Measurements from ENCODE around the gene THBS2. TPM values are rescaled to one million over a fixed set of nuclear protein-coding genes. Genes with fewer than 3 reads are reported as not detected.

The THBS2 gene
- total and polyA plus RNA-seq, 10 of the 15 experiments (the other 5 are each of a cell fraction or from before 2014, with no cell fraction given): 0.07 to 0.10 TPM; not detected in 8

DNA sequence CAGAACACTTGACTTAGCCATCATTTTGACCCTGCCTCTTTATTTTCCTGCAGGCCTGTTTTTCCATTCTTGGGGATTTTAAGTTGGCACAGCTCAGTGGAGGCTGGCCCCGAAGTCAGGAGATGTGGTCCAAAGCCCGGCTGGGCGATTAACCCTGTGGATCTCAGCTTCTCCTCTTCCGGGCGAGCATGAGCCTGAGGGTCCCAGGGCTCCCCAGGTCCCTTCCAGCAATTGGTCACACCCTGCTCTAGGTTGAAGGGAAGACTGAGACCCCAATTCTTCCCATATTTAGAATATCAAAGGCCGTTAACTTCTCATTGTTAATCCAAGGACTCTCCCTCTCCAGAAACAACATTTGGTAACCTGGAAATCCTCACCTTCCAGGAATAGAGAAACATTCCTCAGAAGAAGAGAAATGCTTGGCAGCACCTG is 2.3 kb downstream of the THBS2 start:
- SMC1A ChIA-PET (ENCODE audit: uncharacterized antibody, unreplicated experiment): no interaction called here
- BruUV-seq (replicated peaks): no TSS peak
- no peak overlapping the region for H3K4me3 ChIP-seq
- H4K20me1 ChIP-seq (ENCODE audit: control insufficient read depth, insufficient read depth): no peaks in the 10 kb centered on the region
- H3K27me3 ChIP-seq (replicated peaks in 1 of 2; ENCODE audit: control insufficient read depth in 2 of 2, insufficient read depth in 2 of 2, low read length in 1 of 2): peaks cover 0 to 3% of the 10 kb centered on the region in 2 experiments; a peak in 1 of 4 replicates
- in situ Hi-C loops (cut with MboI) (no loop called here), intact Hi-C loops (cut with micrococcal nuclease; ENCODE audit: unreplicated experiment) (no loop called here)
- no peak overlapping the region for H2AFZ ChIP-seq (ENCODE audit: control insufficient read depth, low read depth, low read length)
- 61% methylated on average over 6 of the region's 6 CpGs for WGBS (ENCODE audit: insufficient coverage, insufficient replicate concordance, low lambda C conversion rate, missing lambda C conversion rate)
- H3K4me1 ChIP-seq (ENCODE audit: control insufficient read depth, insufficient read depth, low read length): no peaks in the 10 kb centered on the region
- ATAC-seq (no peak), FAIRE-seq (no peak), DNase-seq (ENCODE audit: low read depth, low spot score) (no peak)
- no peak overlapping the region for H3K9ac ChIP-seq (ENCODE audit: control insufficient read depth, insufficient read depth, low read length)
- H3K9me3 ChIP-seq (replicated peaks; ENCODE audit: control insufficient read depth, insufficient read depth, low read length): no peaks in the 10 kb centered on the region; the same call in 2 of the 3 replicates
- H3K36me3 ChIP-seq (ENCODE audit: control insufficient read depth in 2 of 2, insufficient read depth in 2 of 2, low read length in 1 of 2): no peaks in the 10 kb centered on the region
- H3K79me2 ChIP-seq (ENCODE audit: control insufficient read depth, insufficient read depth, low read length): no peaks in the 10 kb centered on the region
- RAD21 ChIA-PET (ENCODE audit: unreplicated experiment): no interaction called here
- H3K27ac ChIP-seq (ENCODE audit: control insufficient read depth, insufficient read depth): no peak overlapping the region
- CTCF ChIA-PET: no interaction called here
- H3K4me2 ChIP-seq (ENCODE audit: control insufficient read depth, insufficient read depth): no peak overlapping the region
- POLR2A ChIA-PET: no interaction called here
- TF ChIP-seq ELK1 (IDR thresholded peaks at IDR 0.05; ENCODE audit: low read depth, low read length): no peak
- TF ChIP-seq CEBPB (IDR thresholded peaks at IDR 0.05; ENCODE audit: borderline replicate concordance in 1 of 2, low read depth in 2 of 2, low read length in 2 of 2): no peak
- TF ChIP-seq CHD1 (IDR thresholded peaks at IDR 0.05; ENCODE audit: low read depth, low read length): no peak
- no peak for TF ChIP-seq IRF5 (IDR thresholded peaks at IDR 0.05; ENCODE audit: borderline replicate concordance)
- TF ChIP-seq ZNF592 (IDR thresholded peaks at IDR 0.05): no peak
- no peak for TF ChIP-seq SMC3 (IDR thresholded peaks at IDR 0.05; ENCODE audit: borderline replicate concordance, low read length)
- TF ChIP-seq, protein P1, sequence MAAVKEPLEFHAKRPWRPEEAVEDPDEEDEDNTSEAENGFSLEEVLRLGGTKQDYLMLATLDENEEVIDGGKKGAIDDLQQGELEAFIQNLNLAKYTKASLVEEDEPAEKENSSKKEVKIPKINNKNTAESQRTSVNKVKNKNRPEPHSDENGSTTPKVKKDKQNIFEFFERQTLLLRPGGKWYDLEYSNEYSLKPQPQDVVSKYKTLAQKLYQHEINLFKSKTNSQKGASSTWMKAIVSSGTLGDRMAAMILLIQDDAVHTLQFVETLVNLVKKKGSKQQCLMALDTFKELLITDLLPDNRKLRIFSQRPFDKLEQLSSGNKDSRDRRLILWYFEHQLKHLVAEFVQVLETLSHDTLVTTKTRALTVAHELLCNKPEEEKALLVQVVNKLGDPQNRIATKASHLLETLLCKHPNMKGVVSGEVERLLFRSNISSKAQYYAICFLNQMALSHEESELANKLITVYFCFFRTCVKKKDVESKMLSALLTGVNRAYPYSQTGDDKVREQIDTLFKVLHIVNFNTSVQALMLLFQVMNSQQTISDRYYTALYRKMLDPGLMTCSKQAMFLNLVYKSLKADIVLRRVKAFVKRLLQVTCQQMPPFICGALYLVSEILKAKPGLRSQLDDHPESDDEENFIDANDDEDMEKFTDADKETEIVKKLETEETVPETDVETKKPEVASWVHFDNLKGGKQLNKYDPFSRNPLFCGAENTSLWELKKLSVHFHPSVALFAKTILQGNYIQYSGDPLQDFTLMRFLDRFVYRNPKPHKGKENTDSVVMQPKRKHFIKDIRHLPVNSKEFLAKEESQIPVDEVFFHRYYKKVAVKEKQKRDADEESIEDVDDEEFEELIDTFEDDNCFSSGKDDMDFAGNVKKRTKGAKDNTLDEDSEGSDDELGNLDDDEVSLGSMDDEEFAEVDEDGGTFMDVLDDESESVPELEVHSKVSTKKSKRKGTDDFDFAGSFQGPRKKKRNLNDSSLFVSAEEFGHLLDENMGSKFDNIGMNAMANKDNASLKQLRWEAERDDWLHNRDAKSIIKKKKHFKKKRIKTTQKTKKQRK (IDR thresholded peaks at IDR 0.05; ENCODE audit: low read depth, low read length): no peak
- TF ChIP-seq NFXL1 (IDR thresholded peaks at IDR 0.05; ENCODE audit: borderline replicate concordance): no peak
- no peak for TF ChIP-seq USF2 (IDR thresholded peaks at IDR 0.05; ENCODE audit: borderline replicate concordance, low read depth, low read length)

All from GM12878 (cell line).